ENCODE measurements around the gene VWA8. TPM values are rescaled to one million over a fixed set of nuclear protein-coding genes. Genes with fewer than 3 reads are reported as not detected.

The VWA8 gene
- total RNA-seq, 1 donor: 33.2 TPM

- TF ChIP-seq, protein P1, sequence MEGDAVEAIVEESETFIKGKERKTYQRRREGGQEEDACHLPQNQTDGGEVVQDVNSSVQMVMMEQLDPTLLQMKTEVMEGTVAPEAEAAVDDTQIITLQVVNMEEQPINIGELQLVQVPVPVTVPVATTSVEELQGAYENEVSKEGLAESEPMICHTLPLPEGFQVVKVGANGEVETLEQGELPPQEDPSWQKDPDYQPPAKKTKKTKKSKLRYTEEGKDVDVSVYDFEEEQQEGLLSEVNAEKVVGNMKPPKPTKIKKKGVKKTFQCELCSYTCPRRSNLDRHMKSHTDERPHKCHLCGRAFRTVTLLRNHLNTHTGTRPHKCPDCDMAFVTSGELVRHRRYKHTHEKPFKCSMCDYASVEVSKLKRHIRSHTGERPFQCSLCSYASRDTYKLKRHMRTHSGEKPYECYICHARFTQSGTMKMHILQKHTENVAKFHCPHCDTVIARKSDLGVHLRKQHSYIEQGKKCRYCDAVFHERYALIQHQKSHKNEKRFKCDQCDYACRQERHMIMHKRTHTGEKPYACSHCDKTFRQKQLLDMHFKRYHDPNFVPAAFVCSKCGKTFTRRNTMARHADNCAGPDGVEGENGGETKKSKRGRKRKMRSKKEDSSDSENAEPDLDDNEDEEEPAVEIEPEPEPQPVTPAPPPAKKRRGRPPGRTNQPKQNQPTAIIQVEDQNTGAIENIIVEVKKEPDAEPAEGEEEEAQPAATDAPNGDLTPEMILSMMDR (IDR thresholded peaks at IDR 0.05; ENCODE audit: insufficient read depth, low read depth, low read length): no peak
- no peak overlapping the region for H3K4me3 ChIP-seq (ENCODE audit: low read depth, low read length)
- no peak for DNase-seq (ENCODE audit: low read depth)
Observed at GRCh38 chr13:41716236-41716635, 244.7 kb downstream of the VWA8 start.

DNA sequence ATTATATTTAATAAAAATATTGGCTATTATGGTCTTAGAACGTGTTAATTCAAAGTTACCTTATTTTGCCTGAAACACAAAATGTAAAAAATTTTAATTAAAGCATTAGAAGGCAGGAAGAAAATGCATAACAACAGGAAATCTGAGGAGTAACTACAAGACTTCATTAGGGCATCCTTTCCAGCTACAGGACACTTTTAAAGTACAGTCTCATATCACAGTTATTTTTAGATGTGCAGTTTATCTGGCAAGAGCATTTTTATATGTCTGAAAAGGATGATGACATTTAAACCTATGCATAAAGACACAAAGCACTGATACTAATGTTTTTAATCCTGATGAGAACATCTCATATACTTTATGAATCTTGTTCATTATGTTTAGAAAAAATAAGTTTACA, 247.5 kb downstream of the VWA8 start:
- no peak for DNase-seq (ENCODE audit: low read depth)
- TF ChIP-seq, protein P1 (IDR thresholded peaks at IDR 0.05; ENCODE audit: insufficient read depth, low read depth, low read length): no peak
- no peak overlapping the region for H3K4me3 ChIP-seq (ENCODE audit: low read depth, low read length)

- DNase-seq (ENCODE audit: low read depth): no peak
- no peak overlapping the region for H3K4me3 ChIP-seq (ENCODE audit: low read depth, low read length)
- TF ChIP-seq, protein P1 (IDR thresholded peaks at IDR 0.05; ENCODE audit: insufficient read depth, low read depth, low read length): no peak
Observed at GRCh38 chr13:41710771-41711170, 250.1 kb downstream of the VWA8 start.

DNA sequence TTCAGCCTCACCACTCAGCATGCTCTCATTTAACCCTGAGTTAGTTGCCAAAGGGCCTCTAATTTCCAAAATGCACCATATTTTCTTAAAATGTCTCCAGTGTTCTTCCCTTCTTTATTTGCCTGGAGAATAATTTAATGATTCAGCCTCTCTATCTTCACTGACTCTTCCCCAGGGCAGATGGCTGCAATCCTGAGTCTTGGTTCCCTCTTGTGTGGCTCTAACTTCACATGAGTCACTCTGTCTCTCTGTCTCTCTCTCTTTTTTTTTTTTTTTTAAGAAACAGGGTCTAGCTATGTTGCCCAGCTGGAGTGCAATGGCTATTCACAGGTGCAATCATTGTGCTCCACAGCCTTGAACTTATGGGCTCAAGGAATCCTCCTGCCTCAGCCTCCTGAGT, 251.4 kb downstream of the VWA8 start:
- DNase-seq (ENCODE audit: low read depth): no peak
- H3K4me3 ChIP-seq (ENCODE audit: low read depth, low read length): no peak overlapping the region
- TF ChIP-seq, protein P1 (IDR thresholded peaks at IDR 0.05; ENCODE audit: insufficient read depth, low read depth, low read length): no peak

DNA sequence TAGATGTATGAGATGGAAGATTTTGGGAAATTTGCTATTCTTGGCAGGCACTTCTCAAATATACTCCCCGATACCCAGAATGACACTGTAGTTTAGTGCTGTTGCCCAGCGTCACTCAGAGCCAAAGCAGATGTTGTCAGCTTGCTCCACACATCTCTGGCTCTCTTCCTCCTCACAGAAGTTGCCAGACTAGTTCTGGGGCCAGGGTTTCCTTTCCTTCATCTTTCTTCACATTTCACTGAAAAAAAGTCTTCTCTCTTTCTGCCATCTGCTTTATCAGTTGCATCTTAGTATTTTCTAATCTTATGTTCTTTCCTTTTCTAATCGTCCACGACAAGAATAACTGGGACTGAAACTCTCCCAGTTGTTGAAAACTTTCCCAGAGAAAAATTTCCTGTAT, 252.2 kb downstream of the VWA8 start:
- DNase-seq (ENCODE audit: low read depth): no peak
- TF ChIP-seq, protein P1 (IDR thresholded peaks at IDR 0.05; ENCODE audit: insufficient read depth, low read depth, low read length): no peak
- no peak overlapping the region for H3K4me3 ChIP-seq (ENCODE audit: low read depth, low read length)

- no peak overlapping the region for H3K4me3 ChIP-seq (ENCODE audit: low read depth, low read length)
- TF ChIP-seq, protein P1 (IDR thresholded peaks at IDR 0.05; ENCODE audit: insufficient read depth, low read depth, low read length): no peak
- DNase-seq (ENCODE audit: low read depth): peak; percentile 74
Observed at GRCh38 chr13:41707194-41707821, 253.6 kb downstream of the VWA8 start.

- no peak overlapping the region for H3K4me3 ChIP-seq (ENCODE audit: low read depth, low read length)
- peak; percentile 22 for DNase-seq (ENCODE audit: low read depth)
- TF ChIP-seq, protein P1 (IDR thresholded peaks at IDR 0.05; ENCODE audit: insufficient read depth, low read depth, low read length): no peak
Observed at GRCh38 chr13:41706152-41706551, 254.8 kb downstream of the VWA8 start.
